ENCODE data around the gene FGD2. TPM values are rescaled to one million over a fixed set of nuclear protein-coding genes. Genes with fewer than 3 reads are reported as not detected.

The FGD2 gene
- total and polyA plus RNA-seq, 10 of the 15 experiments (the other 5 are each of a cell fraction or from before 2014, with no cell fraction given): 5.2 to 88.1 (median 33.2) TPM

DNA sequence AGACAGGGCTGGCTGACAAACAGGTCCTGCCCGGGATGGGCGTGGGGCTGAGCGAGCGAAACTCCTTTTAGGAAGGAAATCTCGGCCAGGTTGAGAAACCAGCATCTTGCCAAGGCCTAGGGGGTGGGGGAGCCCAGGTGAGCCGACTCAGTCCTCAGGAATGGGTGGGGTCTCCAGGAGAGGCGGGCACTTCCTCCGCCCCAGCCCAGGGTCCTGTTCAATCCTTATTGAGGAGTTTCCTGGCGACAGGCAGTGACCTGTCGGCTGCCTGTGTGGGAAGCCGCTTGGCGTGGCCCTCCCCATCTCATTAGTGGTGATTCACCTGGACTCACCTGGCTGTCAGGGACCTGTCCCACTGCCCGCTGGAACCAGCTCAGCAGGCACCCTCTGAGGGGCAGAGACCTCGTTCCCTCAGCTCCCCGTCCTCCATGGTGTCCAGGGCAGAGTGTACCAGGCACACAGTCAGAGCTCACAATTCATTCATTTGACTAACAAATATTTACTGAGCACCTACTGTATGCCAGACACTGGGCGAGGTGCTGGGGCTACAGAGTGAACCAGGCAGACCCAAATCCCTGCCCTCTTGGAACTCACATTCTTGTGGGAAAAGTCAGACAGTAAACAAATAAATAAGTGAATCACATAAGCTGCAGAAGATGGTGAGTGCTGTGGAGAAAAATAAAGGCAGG lies 51.1 kb downstream of the FGD2 start (continued):
- TF ChIP-seq, protein P1, sequence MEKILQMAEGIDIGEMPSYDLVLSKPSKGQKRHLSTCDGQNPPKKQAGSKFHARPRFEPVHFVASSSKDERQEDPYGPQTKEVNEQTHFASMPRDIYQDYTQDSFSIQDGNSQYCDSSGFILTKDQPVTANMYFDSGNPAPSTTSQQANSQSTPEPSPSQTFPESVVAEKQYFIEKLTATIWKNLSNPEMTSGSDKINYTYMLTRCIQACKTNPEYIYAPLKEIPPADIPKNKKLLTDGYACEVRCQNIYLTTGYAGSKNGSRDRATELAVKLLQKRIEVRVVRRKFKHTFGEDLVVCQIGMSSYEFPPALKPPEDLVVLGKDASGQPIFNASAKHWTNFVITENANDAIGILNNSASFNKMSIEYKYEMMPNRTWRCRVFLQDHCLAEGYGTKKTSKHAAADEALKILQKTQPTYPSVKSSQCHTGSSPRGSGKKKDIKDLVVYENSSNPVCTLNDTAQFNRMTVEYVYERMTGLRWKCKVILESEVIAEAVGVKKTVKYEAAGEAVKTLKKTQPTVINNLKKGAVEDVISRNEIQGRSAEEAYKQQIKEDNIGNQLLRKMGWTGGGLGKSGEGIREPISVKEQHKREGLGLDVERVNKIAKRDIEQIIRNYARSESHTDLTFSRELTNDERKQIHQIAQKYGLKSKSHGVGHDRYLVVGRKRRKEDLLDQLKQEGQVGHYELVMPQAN (conservative IDR thresholded peaks at IDR 0.05): no peak
- TF ChIP-seq, protein P2, sequence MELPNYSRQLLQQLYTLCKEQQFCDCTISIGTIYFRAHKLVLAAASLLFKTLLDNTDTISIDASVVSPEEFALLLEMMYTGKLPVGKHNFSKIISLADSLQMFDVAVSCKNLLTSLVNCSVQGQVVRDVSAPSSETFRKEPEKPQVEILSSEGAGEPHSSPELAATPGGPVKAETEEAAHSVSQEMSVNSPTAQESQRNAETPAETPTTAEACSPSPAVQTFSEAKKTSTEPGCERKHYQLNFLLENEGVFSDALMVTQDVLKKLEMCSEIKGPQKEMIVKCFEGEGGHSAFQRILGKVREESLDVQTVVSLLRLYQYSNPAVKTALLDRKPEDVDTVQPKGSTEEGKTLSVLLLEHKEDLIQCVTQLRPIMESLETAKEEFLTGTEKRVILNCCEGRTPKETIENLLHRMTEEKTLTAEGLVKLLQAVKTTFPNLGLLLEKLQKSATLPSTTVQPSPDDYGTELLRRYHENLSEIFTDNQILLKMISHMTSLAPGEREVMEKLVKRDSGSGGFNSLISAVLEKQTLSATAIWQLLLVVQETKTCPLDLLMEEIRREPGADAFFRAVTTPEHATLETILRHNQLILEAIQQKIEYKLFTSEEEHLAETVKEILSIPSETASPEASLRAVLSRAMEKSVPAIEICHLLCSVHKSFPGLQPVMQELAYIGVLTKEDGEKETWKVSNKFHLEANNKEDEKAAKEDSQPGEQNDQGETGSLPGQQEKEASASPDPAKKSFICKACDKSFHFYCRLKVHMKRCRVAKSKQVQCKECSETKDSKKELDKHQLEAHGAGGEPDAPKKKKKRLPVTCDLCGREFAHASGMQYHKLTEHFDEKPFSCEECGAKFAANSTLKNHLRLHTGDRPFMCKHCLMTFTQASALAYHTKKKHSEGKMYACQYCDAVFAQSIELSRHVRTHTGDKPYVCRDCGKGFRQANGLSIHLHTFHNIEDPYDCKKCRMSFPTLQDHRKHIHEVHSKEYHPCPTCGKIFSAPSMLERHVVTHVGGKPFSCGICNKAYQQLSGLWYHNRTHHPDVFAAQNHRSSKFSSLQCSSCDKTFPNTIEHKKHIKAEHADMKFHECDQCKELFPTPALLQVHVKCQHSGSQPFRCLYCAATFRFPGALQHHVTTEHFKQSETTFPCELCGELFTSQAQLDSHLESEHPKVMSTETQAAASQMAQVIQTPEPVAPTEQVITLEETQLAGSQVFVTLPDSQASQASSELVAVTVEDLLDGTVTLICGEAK (IDR thresholded peaks at IDR 0.05; ENCODE audit: borderline replicate concordance): no peak
- no peak for TF ChIP-seq MYB (IDR thresholded peaks at IDR 0.05; ENCODE audit: borderline replicate concordance, low read depth, low read length)
- TF ChIP-seq MTA2 (IDR thresholded peaks at IDR 0.05; ENCODE audit: low read depth): no peak
- TF ChIP-seq, protein P3, sequence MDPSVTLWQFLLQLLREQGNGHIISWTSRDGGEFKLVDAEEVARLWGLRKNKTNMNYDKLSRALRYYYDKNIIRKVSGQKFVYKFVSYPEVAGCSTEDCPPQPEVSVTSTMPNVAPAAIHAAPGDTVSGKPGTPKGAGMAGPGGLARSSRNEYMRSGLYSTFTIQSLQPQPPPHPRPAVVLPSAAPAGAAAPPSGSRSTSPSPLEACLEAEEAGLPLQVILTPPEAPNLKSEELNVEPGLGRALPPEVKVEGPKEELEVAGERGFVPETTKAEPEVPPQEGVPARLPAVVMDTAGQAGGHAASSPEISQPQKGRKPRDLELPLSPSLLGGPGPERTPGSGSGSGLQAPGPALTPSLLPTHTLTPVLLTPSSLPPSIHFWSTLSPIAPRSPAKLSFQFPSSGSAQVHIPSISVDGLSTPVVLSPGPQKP (IDR thresholded peaks at IDR 0.05; ENCODE audit: low read depth, low read length): no peak
- no peak for TF ChIP-seq HDAC2 (IDR thresholded peaks at IDR 0.05)
- no peak for TF ChIP-seq ZSCAN29 (IDR thresholded peaks at IDR 0.05)
- no peak for TF ChIP-seq RUNX3 (IDR thresholded peaks at IDR 0.05; ENCODE audit: low read length)
